PC-3 (cell line): ENCODE results near the gene MARCHF3.

ENCODE experiments used
- EZH2 ChIP-seq: fragments of 300-600 bp; sonication (generic); IDR thresholded peaks from one replicate; pipeline ENCODE4 v1.6.1; 2017; ENCODE audit warnings: antibody characterized with exemption, mild to moderate bottlenecking, low read length; ENCODE audit not compliant: unreplicated experiment
- TF ChIP-seq, protein P1 (sequence below): fragments of 300-600 bp; sonication (generic); conservative IDR thresholded peaks from 2 replicates; pipeline ENCODE4 v1.5.1; 2017; ENCODE audit warnings: antibody characterized with exemption, low read depth, mild to moderate bottlenecking, low read length

GRCh38 chr5:126956991-126957390 lies 73.4 kb downstream of the MARCHF3 start:
- no peak for TF ChIP-seq EZH2
- TF ChIP-seq, protein P1, sequence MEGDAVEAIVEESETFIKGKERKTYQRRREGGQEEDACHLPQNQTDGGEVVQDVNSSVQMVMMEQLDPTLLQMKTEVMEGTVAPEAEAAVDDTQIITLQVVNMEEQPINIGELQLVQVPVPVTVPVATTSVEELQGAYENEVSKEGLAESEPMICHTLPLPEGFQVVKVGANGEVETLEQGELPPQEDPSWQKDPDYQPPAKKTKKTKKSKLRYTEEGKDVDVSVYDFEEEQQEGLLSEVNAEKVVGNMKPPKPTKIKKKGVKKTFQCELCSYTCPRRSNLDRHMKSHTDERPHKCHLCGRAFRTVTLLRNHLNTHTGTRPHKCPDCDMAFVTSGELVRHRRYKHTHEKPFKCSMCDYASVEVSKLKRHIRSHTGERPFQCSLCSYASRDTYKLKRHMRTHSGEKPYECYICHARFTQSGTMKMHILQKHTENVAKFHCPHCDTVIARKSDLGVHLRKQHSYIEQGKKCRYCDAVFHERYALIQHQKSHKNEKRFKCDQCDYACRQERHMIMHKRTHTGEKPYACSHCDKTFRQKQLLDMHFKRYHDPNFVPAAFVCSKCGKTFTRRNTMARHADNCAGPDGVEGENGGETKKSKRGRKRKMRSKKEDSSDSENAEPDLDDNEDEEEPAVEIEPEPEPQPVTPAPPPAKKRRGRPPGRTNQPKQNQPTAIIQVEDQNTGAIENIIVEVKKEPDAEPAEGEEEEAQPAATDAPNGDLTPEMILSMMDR: no peak
